Activated CD4-positive, alpha-beta T cell treated with anti-CD3 and anti-CD28 coated beads, Interleukin-2, amount 50 U/mL, for 16 hours (primary cell): ENCODE results near the gene CDH10.

ENCODE experiments used
- DNase-seq: peaks from one replicate; pipeline ENCODE4 v3.0.0-alpha.2; 2020

The CDH10 gene

DNA sequence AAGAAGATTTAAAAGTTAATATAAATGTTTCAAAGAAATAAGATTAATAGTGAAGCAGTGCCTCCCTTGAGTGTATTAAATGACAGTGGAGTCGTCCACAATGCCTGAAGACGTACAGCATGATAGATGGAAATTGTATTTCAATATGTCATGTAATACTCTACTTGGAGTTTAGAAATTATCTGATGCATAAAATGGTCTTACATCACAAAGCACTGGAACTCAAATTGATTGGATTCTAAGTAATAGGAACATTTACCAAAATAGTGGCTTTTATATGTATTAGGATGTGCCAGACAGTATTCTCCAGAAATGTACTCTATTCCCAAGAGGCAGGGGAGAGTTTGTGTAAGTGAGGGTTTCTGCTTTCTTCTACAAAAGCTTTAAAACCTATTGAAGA, 49.4 kb downstream of the CDH10 start:
- DNase-seq = no peak

DNA sequence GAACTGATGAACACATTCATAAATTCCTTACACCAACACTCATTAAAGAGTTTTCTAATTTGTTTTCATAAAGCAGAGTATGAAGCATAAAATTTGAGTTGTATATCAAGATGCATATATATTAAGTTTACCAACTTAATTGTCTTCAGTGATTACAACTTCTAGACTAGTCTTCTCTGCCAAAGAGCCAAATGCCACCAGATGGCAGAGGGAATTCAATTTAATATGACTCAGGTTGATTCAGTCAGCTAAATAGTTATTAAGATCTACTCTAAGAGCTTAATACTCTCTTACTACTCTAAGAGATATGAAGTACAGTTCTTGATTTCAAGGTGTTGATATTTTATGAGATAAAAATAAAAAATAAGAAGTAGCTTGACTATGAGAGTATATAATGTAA, 53.4 kb downstream of the CDH10 start:
- no peak for DNase-seq

DNA sequence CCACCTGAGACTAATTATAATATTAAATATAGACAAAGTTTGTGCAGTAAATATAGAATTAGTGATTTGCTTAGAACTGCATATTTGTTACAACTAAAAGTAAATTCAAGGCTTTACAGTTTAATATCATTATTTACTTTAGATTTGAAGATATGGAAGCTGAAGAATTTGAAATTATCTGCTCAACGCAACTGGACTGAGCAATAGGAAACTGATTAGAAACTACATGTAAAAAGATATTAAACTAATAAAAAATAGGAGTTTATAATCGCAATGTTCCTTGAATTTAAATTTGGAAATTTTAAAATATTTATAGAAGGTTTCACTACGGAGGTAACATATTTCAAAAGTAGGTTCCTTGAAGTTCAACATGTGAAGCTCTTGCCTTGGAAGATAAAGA, 55.2 kb downstream of the CDH10 start:
- no peak for DNase-seq

DNA sequence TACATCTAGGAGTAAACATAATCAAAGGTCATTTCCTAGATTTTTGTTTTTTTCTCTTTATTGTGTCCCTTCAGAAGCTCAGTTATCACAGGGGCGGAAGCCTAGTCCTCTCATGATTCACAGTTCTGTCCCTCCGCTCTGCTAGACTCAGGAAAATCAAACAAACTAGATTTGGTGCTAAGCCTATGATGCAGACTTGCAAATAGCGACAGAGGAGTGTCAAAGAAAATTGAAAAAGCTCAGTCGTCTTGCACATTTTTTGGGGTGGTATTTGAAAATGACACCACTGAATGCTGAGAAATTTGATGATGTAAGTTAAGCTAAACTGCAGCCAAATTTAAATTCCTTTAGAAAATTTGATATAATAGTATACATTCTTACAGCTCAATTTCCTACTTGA, 59.0 kb downstream of the CDH10 start:
- DNase-seq = no peak

DNA sequence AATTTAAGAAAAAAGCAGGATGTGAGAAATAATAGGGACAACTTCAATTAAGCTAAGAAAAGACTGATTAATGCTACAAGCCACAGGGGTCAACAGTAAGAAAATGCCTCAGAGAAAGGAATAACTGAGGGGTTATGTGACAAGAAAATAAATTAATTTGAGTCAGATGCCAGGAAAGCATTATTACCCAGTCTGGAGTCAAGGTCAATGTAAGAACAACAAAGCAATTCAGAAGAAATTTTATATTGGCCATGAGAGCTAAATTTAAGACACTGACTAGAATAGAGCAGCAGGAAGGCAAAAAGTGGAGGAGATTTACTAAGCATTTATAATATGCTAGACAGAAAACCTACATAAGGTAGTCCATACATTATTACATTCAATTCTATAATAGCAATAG, 73.5 kb downstream of the CDH10 start:
- no peak for DNase-seq

DNA sequence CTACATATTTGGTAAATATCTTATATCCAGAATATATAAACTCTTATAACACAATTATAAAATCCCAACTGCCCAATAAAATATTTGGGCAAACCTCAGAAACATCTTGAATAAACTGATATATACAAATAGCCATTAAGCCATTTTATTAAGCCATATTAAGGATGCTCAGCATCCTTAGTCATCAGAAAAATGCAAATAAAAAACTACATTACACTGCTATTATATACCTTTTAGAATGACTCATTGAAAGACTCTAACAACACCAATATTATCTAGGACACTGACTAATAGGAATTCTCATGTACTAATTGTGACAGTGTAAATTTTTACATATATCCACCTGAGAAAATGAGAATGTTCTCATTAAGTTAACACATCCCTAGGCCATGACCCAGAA, 77.8 kb downstream of the CDH10 start:
- no peak for DNase-seq

DNA sequence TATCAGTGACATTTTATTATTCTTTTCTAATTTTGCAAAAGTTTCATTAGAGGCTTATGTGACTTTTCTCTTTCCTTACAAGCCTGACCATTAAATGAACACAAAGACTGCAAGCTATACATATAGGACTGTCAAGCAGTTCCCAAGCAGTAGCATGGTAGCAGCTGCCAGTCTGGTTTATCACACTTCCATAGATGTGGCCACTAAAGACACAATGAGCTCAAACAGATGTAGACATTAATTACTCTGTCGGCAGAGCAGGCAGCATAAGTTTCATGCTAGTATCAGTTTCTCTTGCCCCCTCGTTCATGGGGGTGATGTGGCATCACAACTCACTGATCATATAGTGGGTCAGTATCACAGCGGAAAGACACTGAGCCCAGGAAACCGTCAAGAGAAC, 89.5 kb downstream of the CDH10 start:
- no peak for DNase-seq

DNA sequence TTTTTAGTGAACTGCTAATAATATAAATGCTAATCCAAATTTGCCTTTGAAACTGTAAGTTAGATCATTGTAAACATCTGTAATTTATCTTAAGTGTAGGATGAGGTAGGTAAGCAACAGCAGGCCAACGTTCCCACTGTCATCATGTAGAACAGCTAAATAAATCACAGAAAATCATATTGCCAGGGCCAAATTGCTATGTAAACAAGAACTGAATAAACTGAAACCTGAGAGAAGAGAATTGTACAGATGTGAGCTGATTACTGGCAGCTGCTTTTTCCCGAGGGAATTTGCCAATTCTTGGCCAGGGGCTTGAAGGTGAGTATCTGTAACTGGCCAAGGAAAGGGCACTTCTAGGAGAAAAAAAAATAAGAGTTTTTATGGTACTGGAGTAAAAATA, 97.6 kb downstream of the CDH10 start:
- DNase-seq = no peak

DNA sequence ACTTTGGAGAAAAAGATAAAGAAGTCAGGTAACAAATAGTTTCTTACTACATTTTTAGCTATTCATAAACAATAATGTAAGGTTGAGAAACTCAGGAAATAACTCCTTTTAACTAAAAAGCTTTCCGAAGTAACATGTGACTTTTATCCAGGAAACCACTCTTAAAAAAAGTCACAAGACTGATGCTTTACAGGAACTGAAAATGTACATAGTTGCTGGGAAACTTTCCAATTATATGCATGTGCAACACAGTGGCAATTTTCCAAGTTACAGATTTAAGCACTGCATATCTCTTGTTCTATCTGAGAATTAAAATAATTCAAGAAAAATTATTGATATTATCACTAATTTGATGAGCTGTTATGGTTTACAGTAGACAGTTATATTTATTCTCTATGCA, 105.2 kb downstream of the CDH10 start:
- no peak for DNase-seq

DNA sequence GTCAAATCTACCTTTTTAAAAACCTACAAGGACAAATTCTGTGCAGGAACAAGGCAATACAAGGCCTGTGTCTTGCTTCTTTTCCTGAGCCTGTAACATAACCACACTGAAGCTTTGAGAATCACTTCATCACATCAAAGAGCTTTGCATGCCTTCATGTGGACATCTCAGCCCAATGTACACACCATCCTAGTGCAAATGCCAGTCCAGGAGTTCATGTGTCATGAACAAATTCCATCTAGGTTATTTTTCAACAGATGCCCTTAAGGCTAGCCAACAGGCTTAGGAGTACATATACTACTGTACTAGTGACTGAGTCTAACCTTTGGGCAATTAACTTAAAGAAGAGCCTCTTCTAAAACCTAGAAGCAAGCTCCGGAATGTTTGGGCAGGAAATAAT, 106.4 kb downstream of the CDH10 start:
- no peak for DNase-seq

DNA sequence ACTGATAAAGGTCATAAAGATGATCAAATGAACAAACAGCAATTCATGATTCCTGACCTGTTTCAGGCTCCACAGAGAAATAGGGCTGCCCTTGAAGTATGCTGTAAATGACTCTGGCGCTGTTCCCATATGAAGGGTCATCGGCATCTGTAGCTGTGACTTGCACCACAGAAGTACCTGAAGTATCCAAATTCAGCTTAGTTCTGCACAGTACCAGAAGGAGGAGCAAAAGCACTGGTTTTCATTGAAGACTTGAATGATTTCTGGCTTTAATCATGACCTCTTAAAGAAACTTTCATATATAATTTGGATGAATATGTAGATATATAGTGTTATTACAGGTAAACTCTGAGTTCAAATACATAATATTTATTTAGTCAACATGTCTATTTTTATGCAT, 109.1 kb downstream of the CDH10 start:
- DNase-seq = no peak

DNA sequence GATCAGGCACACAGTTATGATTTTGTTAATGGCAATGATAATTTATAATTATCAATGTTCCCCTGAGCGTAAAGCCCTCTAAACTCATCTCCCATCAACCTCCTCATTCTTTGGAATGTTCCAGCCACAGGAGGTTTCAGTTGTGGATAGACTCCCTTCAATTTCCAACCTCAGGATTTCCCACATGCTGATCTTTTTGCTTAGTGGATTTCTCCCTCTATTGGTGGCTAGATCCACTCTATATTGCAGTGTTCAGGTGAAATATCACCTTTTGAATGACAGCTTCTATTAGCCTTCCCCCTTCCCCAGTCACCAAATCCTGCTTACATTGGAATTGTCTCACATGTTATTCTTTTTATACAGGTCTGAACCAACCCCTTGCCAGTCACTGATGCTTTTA, 113.9 kb downstream of the CDH10 start:
- DNase-seq = no peak

DNA sequence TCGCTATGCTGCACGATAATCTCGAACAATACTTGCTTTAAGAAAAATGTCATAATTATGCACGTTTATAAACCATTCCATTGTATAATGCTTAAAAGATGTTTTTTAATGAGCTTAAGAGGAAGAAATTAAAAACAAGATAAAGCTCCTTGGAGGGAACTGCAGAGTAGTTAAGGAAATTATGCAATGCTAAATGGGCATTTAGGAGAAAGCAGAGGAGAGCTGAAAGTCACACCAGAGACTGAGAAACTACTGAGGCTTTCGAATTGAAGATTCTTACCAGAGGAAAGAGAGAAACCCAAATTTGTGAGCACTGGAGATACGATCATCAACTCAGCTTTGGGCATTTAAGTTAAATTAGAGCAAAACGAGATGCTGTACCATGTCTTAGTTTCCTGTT, 119.4 kb downstream of the CDH10 start:
- DNase-seq = no peak

DNA sequence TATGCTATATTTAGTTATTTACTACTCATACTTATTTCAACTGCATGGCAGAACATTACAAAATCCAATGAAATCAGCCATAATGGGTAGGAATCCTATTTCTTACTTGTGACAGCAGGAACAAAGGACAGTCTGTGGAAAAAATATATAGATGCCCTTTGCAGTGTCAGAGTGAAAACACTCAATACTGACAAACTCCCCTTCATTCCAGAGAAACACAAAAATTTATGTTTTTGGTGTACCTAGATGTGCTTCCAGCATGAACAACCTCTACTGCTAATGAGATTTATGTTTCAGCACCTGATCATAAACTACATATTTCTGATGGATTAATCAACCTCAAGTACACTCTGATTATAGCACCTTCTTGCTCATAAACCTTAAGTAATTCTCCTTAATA, 132.4 kb downstream of the CDH10 start:
- no peak for DNase-seq

DNA sequence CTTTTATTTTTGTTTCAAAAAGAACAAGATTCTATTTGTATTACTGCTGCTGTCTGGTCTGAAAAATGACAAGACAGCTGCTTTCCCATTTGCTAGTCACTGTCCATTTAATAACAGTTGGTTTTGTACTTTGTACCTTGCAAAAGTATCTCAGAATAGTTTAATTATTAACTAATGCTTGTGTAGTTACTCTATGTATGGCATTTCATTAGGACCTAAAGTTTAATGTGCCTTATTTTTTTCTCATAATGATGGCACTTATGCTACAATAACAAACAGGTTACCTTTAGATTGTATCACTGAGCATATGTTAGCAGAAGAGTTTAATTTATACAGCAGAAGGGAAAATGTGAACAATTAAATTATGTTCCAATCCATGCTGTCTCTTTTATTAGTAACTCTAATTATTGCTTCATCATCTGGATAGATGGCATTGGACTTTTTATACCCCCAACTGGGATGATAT, 134.2 kb downstream of the CDH10 start:
- DNase-seq = no peak

DNA sequence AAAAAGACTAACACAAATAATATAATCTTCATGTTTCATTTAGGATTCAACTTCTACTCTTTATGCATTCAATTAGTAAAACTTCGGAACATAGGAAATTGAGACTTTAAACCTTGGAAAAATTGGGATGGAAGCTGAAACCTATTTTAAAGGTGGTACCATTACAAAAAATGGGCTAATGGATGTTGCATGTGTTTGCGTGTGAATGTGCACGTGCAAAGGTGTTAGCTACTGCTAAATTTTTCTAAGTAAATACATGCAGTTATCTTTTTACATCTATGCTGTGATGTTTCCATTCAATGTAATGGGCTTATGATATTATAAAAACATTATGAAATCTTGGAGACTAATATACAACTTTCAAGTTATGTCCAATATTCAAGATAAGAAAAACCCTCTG, 134.8 kb downstream of the CDH10 start:
- no peak for DNase-seq

DNA sequence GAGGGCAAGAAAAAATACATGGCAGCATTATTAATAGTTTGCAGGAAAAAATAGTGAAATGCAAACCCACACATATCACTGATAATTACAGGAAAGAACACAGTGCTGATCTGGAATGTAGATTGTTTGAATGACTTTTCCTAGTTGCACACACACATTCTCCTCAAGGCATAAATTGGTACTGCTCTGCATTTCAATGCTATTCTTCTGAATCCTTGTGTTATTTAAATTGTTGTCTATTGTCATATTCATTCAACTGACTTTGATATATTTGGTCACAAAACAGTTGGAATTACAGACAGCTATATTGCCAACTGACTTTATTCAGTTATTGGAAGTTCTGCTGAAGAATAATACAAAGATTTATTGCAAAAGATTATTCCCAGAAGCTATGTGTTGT, 139.5 kb downstream of the CDH10 start:
- DNase-seq = no peak

DNA sequence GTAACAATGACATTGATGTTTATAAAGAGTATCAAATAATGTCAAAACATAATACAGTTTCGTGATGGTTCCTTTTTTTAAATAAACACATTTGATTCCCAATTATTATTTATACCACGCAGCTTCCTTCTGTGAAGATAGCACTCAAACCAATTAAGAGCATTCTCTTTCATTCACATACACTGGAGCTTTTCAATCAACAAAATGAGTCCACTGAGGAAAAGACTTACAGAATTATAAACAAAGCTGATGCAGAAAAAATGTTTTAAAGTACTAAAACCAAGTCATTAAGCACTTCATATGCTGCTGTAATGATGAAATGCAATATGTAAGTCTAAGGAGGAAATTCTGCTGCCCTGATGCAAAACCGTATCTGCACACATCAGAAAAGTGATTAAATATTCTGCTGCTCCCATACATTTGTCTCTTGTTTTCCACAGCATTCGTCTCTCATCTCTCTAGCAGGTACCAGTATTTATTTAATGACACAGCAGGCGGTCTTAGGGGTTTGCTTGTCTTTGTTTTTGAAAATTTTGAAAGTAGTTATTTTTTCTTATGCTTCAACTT, 147.1 kb downstream of the CDH10 start:
- DNase-seq = no peak

DNA sequence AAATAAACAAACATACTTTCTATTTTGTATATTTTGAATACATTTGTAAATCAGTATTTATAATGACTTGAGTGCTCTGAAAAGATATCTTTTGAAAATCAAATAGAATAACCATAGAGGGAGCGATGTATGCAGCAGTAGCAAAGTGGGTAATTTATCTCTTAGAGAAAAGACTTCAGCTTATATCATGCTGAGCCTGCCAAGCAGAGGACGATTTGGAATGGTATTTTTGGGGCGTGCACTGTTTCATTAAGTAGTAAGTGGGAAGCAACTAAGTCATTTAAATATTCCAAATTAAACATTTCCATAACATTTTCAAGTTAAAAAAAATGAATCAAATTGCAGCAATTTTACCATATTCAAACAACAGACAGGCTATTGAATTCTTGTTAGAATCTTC, 147.6 kb downstream of the CDH10 start:
- DNase-seq = no peak

DNA sequence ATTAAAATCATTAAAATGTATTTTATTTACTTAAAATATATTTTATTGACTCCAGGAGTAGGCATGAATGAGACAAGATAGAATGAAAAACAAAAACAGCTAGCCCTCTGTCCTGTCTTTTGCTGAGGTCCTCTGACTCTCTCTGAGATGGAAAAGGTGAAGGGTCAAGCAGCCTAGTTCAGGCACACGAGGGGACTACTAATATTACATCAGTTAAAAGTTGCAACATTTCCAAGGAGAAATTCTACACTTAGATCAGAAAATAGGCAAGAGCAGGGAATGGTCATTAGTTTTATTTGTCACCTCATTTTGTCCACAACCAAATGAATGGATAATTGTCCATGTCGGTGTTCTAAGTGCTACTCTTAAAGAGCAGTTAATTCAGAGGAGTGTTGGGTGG, 148.5 kb downstream of the CDH10 start:
- no peak for DNase-seq

DNA sequence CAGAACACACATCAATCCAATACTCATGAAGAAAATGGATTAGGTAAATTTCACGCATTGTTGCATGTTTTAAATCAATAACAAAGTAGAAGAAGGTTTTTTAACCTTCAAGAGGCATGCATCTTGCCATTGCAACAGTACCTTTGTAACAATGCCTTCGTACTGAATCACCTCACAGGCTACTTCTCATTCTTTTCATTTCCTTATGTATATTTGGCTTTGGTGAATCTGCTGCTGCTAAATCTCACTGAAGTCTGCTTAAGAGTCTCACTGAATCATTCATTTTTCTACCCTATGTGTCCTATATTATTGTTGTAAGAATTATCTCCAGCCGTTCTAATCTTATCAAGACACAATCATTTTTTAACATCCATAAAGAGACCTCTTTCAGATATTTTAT, 152.5 kb downstream of the CDH10 start:
- no peak for DNase-seq

DNA sequence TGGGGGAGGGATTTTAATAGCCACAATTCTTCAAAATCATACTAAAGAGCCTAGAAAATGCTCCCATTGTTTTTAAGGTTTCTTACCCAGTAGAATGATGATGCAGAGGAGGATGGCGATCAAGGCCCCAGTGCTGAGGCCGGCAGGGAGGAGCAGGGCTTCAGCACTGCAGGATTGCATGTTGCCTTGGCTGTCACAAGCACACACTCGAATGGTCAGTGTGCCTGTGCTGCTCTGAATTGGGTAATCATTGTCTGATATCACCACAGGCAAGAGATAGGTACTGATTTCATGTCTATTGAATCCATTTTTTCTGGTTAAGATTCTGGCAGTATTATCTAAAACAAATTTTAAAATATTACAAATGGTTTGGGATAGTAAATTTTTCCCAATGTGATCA, 153.3 kb downstream of the CDH10 start:
- DNase-seq = no peak

DNA sequence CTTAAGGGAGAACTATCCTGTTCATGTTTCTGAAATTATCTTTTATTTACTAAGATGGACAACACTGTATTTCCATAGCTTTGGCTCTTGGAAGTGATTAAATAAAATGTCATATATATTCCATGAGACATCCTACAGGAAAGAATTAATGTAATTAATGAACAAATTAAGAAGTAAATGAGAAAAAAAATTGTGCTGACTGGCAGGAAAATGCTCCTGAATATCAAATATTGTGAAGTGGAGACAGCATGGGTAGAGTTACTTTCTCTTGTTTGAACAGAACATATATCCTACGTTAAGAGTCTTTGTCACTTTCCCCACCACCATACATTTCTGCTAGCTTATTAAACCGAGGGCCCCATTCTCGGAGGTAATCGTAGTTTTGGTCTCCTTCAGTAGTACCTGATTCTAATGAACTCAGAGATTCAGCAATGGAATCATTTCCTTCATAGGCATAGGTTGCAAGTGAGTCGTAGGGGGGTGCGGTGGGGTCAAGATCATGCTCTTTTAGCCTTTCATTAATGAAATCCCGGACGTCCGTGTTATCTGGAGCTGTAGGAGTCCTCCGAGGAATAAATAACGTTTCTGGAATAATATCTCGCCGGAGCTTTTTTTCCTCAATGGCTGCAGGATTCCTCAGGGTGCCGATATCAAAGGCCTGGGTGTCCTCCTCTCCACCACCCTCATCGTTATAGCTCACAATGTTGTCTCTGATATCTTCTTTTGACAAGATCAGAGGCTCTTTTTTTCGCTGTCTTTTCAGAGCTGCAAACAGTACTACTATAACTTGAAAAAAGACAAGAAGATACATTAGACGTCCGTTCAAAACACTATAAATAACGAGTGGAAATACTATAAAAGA, 157.2 kb downstream of the CDH10 start:
- DNase-seq = no peak

DNA sequence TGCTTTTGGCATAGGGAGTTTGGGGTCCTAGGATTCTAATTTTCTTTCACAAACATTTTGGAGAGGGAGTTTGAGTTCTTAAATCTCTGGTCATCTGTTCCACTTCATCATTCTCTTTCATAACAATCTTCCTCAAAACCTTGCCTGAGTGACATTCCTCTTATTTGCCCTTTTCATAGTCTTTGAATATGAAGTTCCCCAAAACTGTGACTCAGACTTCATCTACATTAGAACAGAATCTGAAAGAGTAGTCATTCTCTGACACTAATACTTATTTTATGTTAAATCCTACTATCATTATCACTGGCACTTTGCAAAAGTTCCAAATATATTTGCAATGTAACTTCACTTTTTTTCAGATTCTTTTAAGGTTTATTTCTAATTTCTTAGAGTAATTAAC, 163.8 kb downstream of the CDH10 start:
- no peak for DNase-seq

DNA sequence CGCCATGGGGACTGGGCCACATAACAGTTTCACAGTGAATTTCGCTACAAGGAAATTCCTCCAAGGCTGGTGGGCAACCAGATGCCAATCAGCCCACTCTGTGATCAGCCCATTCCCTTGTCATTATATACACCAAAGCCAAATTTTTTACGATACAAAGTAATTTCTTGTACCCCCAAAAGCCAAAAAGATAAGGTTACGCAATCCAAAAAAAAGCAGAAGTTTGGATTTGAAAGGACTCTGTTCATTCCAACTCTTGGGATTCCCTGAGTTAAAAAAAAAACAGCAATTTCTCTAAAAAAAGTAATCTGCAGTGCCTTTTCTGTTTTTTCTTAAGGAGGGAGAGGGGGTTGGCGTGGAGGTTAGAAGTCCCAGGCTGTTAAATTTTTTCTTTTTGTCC, 166.8 kb downstream of the CDH10 start:
- no peak for DNase-seq
